ENCODE data around the gene GTF3C5. TPM values are rescaled to one million over a fixed set of nuclear protein-coding genes. Genes with fewer than 3 reads are reported as not detected.

GTF3C5 gene
- total and polyA plus RNA-seq, 9 of the 15 experiments (the other 6 are each of a cell fraction or from before 2014, with no cell fraction given), result 3.8 to 118 (median 83.7) TPM

GRCh38 chr9:133090752-133091385 is 60.1 kb downstream of the GTF3C5 start:
- H3K9me1 ChIP-seq (ENCODE audit: control insufficient read depth, insufficient read depth, low read length), result no peaks in the 10 kb centered on the region
- WGBS (ENCODE audit: insufficient coverage, low coverage, missing lambda C conversion rate), result 28% methylated on average over 11 of the region's 11 CpGs
- no peak overlapping the region for H3K4me2 ChIP-seq (ENCODE audit: insufficient read depth, low read length)
- no peaks in the 10 kb centered on the region for H4K20me1 ChIP-seq (replicated peaks; ENCODE audit: control insufficient read depth, insufficient read depth, low read length)
- no peaks in the 10 kb centered on the region for H3K27me3 ChIP-seq (ENCODE audit: control insufficient read depth in 2 of 2, insufficient read depth in 2 of 2, low read length in 2 of 2)
- ChIA-PET POLR2A (interaction anchor here (0.6 to 1.4 kb wide), 4 partner anchors 12 to 775 kb away, joined by 3 to 4 read pairs (median 3); partner anchors contain the start of gene GBGT1), CTCF (ENCODE audit: low intra/inter-chr PET ratio) (no interaction called here)
- no peak overlapping the region; a peak in 1 of 4 replicates for H3K9ac ChIP-seq (ENCODE audit: insufficient read depth in 1 of 2, low read depth in 2 of 2, low read length in 2 of 2)
- H3K4me1 ChIP-seq (replicated peaks in 1 of 2; ENCODE audit: control insufficient read depth in 2 of 2, insufficient read depth in 2 of 2, low read length in 2 of 2), result no peaks in the 10 kb centered on the region; a peak in 1 of 5 replicates
- H3K27ac ChIP-seq (ENCODE audit: extremely low read depth, low read depth, low read length), result no peak overlapping the region
- H3K36me3 ChIP-seq (ENCODE audit: control insufficient read depth, insufficient read depth, low read length), result no peaks in the 10 kb centered on the region
- intact Hi-C loops (cut with micrococcal nuclease) (no loop called here), in situ Hi-C loops (cut with MboI) (no loop called here)
- DNase-seq (ENCODE audit: extremely low read depth in 1 of 4, low spot score in 3 of 4), result no peak
- H3K79me2 ChIP-seq (ENCODE audit: control insufficient read depth, insufficient read depth, low read length), result no peaks in the 10 kb centered on the region
- ATAC-seq, result no peak
- no TSS peak for BruUV-seq (replicated peaks)
- no peak overlapping the region for H2AFZ ChIP-seq (ENCODE audit: low read depth, low read length)
- no peak overlapping the region for H3K4me3 ChIP-seq
- no peak for FAIRE-seq
- H3K9me3 ChIP-seq (replicated peaks; ENCODE audit: control insufficient read depth, insufficient read depth, low read depth, low read length), result no peaks in the 10 kb centered on the region; the same call in 1 of the 2 replicates
- TF ChIP-seq RBM39 (optimal IDR thresholded peaks at IDR 0.05; ENCODE audit: low read depth, low read length), result no peak
- TF ChIP-seq, protein P1, sequence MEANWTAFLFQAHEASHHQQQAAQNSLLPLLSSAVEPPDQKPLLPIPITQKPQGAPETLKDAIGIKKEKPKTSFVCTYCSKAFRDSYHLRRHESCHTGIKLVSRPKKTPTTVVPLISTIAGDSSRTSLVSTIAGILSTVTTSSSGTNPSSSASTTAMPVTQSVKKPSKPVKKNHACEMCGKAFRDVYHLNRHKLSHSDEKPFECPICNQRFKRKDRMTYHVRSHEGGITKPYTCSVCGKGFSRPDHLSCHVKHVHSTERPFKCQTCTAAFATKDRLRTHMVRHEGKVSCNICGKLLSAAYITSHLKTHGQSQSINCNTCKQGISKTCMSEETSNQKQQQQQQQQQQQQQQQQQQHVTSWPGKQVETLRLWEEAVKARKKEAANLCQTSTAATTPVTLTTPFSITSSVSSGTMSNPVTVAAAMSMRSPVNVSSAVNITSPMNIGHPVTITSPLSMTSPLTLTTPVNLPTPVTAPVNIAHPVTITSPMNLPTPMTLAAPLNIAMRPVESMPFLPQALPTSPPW (CRISPR knock-in tag; IDR thresholded peaks at IDR 0.05), result no peak
- TF ChIP-seq U2AF2 (optimal IDR thresholded peaks at IDR 0.05; ENCODE audit: low read depth, low read length), result no peak
- no peak for TF ChIP-seq NCOA4 (IDR thresholded peaks at IDR 0.05; ENCODE audit: partially characterized antibody)
- no peak for TF ChIP-seq SMAD4 (CRISPR knock-in tag; conservative IDR thresholded peaks at IDR 0.05)
- TF ChIP-seq, protein P2, sequence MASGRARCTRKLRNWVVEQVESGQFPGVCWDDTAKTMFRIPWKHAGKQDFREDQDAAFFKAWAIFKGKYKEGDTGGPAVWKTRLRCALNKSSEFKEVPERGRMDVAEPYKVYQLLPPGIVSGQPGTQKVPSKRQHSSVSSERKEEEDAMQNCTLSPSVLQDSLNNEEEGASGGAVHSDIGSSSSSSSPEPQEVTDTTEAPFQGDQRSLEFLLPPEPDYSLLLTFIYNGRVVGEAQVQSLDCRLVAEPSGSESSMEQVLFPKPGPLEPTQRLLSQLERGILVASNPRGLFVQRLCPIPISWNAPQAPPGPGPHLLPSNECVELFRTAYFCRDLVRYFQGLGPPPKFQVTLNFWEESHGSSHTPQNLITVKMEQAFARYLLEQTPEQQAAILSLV (tag; IDR thresholded peaks at IDR 0.05), result no peak
- TF ChIP-seq, protein P3, sequence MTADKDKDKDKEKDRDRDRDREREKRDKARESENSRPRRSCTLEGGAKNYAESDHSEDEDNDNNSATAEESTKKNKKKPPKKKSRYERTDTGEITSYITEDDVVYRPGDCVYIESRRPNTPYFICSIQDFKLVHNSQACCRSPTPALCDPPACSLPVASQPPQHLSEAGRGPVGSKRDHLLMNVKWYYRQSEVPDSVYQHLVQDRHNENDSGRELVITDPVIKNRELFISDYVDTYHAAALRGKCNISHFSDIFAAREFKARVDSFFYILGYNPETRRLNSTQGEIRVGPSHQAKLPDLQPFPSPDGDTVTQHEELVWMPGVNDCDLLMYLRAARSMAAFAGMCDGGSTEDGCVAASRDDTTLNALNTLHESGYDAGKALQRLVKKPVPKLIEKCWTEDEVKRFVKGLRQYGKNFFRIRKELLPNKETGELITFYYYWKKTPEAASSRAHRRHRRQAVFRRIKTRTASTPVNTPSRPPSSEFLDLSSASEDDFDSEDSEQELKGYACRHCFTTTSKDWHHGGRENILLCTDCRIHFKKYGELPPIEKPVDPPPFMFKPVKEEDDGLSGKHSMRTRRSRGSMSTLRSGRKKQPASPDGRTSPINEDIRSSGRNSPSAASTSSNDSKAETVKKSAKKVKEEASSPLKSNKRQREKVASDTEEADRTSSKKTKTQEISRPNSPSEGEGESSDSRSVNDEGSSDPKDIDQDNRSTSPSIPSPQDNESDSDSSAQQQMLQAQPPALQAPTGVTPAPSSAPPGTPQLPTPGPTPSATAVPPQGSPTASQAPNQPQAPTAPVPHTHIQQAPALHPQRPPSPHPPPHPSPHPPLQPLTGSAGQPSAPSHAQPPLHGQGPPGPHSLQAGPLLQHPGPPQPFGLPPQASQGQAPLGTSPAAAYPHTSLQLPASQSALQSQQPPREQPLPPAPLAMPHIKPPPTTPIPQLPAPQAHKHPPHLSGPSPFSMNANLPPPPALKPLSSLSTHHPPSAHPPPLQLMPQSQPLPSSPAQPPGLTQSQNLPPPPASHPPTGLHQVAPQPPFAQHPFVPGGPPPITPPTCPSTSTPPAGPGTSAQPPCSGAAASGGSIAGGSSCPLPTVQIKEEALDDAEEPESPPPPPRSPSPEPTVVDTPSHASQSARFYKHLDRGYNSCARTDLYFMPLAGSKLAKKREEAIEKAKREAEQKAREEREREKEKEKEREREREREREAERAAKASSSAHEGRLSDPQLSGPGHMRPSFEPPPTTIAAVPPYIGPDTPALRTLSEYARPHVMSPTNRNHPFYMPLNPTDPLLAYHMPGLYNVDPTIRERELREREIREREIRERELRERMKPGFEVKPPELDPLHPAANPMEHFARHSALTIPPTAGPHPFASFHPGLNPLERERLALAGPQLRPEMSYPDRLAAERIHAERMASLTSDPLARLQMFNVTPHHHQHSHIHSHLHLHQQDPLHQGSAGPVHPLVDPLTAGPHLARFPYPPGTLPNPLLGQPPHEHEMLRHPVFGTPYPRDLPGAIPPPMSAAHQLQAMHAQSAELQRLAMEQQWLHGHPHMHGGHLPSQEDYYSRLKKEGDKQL (CRISPR knock-in tag; IDR thresholded peaks at IDR 0.05; ENCODE audit: borderline replicate concordance), result no peak
- TF ChIP-seq ELF2 (CRISPR knock-in tag; IDR thresholded peaks at IDR 0.05), result no peak
- TF ChIP-seq FIP1L1 (IDR thresholded peaks at IDR 0.05; ENCODE audit: low read depth, low read length, poor library complexity, severe bottlenecking), result no peak
- TF ChIP-seq, protein P4, sequence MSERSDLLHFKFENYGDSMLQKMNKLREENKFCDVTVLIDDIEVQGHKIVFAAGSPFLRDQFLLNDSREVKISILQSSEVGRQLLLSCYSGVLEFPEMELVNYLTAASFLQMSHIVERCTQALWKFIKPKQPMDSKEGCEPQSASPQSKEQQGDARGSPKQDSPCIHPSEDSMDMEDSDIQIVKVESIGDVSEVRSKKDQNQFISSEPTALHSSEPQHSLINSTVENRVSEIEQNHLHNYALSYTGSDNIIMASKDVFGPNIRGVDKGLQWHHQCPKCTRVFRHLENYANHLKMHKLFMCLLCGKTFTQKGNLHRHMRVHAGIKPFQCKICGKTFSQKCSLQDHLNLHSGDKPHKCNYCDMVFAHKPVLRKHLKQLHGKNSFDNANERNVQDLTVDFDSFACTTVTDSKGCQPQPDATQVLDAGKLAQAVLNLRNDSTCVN (CRISPR knock-in tag; IDR thresholded peaks at IDR 0.05), result no peak
- no peak for TF ChIP-seq SRSF7 (optimal IDR thresholded peaks at IDR 0.05; ENCODE audit: low read depth, low read length)
- TF ChIP-seq HSF4 (CRISPR knock-in tag; IDR thresholded peaks at IDR 0.05; ENCODE audit: borderline replicate concordance), result no peak
